VCaP (cell line): ENCODE data around the gene GCLM.
"Not testable (repeated sequence)": the region's sequence is repeated elsewhere in the genome, so short reads cannot be mapped to it uniquely, and the experiment has no call there.

ENCODE experiments used
- H3K27ac ChIP-seq: fragments of 450-650 bp; 2 replicates; pipeline ENCODE4 v1.5.1; 2017
- CTCF ChIP-seq: fragments of 450-650 bp; conservative IDR thresholded peaks from 2 replicates; pipeline ENCODE4 v1.5.1; 2017; ENCODE audit warnings: mild to moderate bottlenecking, moderate library complexity

GCLM gene

DNA sequence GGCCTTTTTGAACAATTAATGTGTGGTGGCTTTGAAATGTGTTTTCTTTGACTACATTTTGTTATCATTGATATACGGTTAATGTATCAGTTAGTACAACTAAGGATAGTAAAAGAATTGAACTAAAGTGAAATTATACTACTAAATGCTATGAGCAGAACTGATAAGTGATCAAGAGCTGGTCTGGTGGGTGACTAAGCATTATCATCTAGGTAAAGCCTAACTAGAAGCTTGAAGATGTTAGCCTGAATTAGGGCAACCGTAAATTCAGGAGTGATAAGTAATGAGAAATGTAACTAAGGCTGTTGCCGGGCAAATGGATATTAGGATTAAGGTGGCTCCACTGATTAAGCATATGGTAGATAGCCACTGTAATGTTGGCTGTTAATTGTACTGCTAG lies 16.0 kb upstream of the GCLM start:
- no peak for TF ChIP-seq CTCF
- H3K27ac ChIP-seq, result no peak overlapping the region

DNA sequence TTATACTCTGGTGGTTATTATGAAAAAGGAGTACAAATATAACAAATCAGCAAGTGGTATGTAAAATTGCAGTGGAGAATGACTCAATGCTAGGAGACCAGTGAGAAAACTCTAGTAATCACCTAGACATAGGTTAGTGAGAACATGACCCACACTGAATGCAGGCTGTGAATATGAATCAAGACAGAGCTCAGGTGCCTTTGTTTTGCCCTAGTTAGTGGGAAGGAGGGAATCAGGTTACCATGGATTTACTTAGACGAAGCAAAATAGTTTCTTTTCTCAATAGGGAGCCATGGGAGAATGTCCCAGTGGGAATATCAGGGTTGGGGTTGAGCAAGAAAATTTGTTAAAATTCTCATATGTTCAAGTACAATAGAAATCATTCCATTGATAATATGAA lies 10.6 kb upstream of the GCLM start:
- TF ChIP-seq CTCF, result no peak
- no peak overlapping the region for H3K27ac ChIP-seq

GRCh38 chr1:93917302-93917701 lies 8.1 kb upstream of the GCLM start:
- TF ChIP-seq CTCF, result no peak
- no peak overlapping the region for H3K27ac ChIP-seq

- not testable (repeated sequence) for H3K27ac ChIP-seq
Measured at GRCh38 chr1:93910880-93911279, 1.6 kb upstream of the GCLM start.

- H3K27ac ChIP-seq, result no peak overlapping the region
- TF ChIP-seq CTCF, result no peak
Measured at GRCh38 chr1:93910305-93910704, 1.1 kb upstream of the GCLM start.

DNA sequence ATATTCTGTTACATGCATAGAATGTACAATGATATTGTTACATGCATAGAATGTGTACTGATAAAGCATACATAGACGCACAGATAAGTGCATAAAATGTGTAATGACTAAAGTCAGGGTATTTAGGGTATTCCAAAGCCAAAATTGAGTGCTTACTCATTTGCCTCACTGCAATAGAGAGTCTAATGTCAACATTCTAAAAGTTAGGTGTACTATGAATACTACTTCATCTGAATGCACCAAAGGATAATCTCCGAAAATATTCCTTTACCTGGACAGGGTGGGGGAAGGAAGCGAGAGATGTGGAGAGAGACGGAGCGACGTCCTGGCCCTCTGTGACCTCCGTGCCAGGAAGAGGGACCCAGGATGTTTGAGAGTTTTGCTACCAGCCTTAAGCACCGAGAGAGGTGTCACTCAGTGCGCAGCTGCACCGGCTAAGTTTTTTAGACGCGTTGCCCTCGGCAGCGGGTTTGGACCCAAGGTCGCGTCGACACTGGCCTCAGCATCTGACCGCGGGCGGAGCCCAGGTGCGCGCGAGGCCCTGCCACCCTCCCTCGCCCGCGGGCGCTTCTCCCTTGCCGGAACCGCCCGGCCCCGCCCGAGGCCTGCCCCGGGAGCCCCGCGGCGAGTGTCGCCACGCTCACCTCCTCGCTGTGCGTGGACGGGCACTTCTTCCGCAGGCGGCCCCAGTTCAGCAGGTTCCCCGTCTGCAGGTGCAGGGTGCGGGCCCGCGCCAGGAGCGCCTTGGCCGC lies 660 bp downstream of the GCLM start:
- H3K27ac ChIP-seq, result peak overlapping the region; percentile 86
- TF ChIP-seq CTCF, result no peak

DNA sequence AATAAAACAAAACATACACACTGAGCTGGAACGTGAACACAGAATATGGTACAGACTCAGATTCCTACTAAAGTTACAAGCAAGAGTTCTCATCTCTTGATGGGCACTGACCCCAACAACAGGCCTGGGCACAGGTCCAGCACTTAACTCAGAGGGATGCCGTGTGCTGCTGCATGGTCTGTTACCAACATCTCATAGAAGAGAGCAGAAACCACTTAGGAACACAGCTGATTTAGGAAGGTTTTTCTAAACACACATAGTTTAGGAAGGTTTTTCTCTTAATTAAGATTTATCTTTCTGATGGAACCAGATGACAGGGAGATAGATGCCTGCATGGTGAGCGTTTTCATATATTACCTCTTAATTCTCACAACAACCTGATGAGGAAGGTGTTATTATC lies 1.5 kb downstream of the GCLM start:
- no peak for TF ChIP-seq CTCF
- H3K27ac ChIP-seq, result peak overlapping the region; percentile 86; the same call in 1 of the 2 replicates

GRCh38 chr1:93906480-93906879 lies 2.8 kb downstream of the GCLM start:
- no peak for TF ChIP-seq CTCF

More at GRCh38 chr1:93906480-93906879, 2.8 kb downstream of the GCLM start:
- H3K27ac ChIP-seq, result no peak overlapping the region
